HUDEP-2 (cell line): Measurements from ENCODE around the gene CTSZ.
"Not testable (repeated sequence)": the region's sequence is repeated elsewhere in the genome, so short reads cannot be mapped to it uniquely, and the experiment has no call there.

Experiments used
- DNase-seq, 76 experiments: peaks; one replicate each; lab custom pipeline; 2025; ENCODE audit not compliant: unreplicated experiment in 76 of 76; lab: John Stamatoyannopoulos, UW

The CTSZ gene

DNA sequence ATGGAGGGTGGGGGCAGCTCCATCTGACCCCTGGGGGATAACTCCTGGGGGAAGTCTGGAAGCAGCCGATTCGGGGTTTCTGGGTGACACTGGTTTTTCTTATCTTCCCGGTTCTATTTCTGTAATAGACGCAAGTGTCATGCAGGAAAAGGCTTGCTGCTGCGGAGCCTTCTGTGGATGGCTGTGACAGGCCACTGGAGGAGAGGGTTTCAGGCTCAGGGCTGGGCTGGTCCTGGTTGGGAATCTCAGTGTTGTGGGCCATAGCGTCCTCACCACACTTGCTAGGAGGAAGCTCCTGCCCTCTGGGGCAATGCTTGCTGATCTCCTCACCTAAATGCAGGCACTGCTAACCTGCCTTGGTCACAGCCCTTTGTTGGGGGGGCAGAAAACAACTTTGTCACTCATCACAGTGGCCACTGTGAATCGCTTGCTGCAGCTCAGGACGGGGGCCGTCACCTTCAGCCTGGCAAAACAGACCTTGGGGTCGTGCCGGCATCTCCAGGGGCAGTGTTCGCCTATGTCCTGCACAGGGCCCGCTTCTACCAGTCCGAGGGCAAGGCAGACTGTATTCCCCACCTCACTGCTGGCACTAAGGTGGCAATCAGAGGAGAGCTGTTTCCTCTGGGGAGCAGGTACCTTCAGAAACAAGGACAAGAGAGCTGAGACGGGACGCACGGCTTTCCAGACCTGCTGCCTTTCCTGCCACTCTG lies 7.8 kb upstream of the CTSZ start:
- no peak for DNase-seq

DNA sequence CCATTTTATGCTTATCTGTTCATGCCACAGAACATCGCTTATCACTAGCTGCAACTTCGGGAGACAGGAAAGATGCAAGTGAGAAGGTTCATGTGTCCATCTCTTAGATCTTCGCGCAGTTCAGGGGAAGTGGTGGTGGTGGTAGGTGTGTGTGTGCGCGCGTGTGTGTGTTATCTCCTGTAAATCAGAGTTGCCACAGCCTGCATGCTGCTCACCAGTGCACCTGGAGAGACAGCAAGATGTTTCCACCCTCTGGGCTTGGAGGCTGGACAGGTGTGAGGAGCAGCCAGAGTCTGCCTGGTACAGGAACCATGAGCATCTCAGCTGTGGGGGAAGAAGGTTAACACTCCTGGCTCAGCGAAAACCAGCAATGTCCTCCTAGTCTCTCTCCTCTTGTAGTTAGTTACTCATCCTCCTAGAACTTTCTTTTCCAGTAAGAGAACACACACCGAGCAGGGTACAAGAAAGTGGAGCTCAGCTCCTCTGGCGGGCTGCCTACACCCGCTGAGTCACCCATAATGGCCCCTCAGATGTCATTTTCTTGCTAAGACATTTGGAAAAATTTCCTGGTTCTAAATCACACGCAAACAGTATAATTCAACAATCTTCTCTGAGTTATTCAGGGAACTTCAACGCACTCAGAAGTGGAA lies 7.0 kb upstream of the CTSZ start:
- DNase-seq = no peak

DNA sequence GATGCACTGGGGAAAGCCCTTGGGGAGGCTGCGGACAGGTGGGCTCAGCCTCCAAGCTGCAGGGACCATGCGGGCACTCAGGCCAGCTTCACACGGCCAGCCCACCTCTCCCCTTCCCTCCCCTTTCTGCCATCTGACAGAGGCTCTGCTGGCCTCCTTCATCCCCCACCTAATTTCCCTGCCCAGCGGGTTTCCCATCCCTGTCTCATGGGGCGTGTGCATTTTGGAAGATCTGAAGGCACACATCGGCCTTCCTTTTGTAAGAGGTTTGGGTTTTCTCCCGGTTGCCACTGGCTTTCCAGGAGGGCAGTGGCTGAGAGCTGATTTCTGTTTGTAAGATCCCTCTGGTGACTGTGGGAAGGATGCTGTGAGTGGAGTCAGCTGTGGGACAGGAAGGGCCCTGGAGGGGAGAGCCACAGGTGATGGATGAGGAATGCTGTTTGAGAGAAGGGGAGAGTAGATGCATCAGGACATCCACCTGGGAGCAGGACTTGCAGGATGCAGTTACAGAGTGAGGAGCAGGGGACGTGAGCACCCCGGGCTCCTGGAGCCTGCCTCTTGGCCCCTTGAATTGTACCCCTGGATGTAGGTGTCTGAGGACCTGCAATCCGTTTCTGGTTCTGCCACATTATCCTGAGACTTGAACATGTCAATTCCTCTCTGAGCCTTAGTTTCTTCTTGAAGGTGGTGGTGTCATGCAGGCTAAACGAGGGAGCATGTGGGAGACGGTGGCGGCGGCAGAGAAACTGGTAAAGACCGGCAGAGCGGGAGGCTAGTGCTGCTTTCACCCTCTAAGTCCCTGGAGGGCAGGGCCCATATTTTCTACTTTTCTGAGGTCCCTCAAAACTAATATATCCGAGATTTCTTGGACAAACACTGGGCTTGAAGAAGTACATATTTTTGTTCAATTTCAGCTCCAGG lies 6.2 kb upstream of the CTSZ start:
- no peak for DNase-seq

DNA sequence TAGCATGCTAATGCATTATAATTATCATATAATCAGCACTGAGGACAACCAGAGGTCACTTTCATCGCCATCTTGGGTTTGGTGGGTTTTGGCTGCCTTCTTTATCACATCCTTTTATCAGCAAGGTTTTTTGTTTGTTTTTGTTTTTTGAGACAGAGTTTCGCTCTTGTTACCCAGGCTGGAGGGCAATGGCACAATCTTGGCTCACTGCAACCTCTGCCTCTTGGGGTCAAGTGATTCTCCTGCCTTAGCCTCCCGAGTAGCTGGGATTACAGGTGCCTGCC lies 4.8 kb upstream of the CTSZ start:
- DNase-seq = not testable (repeated sequence)

DNA sequence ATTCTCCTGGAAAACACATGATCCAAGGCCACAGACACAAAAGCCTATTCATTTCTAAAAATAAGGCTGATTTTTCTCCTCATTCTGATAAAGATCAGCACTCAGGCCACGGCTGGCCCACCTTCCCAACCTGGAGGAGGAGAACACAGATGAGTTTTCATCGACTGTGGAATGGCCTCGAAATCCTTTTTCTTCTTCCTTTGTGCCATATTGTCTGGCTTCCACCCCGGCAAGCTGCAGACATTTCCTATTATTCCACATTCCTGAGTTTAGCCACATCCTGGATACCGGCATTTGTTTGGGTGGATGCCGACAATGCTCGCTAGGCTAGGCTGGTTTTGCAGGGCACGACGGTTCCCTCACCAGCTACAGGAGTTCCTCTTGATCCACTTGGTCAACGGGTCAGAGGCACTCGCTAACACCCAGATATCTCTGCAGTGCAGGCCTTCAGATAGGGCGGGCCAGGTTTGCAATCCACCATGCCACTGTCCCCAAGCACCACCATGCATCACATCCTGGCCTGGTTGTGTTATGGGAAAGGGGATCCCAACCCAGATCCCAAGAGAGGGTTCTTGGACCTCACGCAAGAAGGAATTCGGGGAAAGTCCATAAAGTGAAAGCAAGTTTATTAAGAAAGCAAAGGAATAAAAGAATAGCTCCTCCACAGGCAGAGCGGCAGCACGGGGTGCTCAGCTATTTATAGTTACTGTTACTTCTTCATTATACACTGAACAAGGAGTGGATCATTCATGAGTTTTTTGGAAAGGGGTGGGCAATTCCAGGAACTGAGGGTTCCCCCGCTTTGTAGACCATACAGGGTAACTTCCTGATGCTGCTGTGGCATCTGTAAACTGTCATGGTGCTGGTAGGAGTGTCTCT lies 4.2 kb upstream of the CTSZ start:
- DNase-seq = peak in 19 of 76 experiments; percentile 4 to 52 (median 21)

DNA sequence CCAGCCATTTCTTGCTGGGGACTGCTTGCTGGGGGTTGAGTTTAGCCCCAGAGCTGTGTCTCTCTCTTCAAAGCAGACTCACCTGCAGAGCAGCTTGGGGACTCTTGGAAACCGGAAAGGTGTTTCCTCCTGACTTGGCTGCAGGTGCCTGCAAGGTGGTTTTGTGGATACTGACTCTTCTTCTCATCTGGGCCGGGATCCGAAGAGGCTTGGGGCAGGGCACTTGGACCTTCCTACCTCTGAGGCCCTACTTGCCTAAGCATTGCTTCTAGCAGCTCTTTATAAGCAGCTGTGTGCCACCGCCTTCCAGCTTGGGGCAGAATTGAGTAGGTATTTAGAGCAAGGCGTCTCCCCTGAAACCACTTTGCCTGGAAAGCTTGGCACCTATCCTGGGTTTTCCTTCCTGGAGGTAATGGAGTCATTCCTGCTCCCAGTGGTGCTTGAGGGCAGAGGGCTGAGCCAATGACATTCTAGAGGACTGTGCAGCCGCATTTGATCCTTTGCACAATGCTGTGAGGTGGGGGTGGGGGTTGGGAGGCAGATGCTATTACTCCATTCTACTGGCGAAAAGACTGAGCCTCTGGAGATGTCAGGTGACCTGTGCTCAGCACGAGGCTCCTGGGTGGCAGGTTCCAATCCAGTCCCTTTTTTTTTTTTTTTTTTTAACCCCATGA lies 3.4 kb upstream of the CTSZ start:
- no peak for DNase-seq

DNA sequence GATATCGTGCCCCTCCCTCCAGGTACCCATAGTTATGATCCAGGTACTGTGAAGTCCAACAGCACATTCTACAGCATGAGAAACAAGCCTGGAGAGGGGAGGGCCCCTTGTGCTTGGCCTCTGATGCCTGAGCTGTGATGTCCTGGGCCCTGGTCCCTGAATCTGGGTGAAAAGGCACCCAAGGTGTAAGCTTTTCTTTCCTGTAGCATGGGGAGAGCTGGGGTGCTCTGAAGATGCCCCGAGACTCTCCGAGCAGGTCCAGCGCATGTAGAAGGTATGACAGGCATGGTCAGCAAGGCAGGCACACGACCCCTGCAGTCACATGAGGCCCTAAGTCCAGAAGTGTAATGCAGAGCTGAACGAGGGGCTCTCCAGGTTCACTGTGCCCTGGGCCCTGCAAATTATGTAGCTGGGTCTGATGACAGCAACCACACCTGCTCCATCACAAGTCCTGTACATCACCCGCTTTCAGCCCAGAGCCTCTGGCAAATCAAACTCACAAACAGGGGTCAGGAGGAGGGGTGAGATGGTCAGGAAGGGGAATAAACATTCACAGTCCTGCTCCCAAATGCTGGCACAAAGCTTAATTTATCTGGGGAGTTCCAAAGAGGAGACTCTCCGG lies 1.8 kb upstream of the CTSZ start:
- no peak for DNase-seq

DNA sequence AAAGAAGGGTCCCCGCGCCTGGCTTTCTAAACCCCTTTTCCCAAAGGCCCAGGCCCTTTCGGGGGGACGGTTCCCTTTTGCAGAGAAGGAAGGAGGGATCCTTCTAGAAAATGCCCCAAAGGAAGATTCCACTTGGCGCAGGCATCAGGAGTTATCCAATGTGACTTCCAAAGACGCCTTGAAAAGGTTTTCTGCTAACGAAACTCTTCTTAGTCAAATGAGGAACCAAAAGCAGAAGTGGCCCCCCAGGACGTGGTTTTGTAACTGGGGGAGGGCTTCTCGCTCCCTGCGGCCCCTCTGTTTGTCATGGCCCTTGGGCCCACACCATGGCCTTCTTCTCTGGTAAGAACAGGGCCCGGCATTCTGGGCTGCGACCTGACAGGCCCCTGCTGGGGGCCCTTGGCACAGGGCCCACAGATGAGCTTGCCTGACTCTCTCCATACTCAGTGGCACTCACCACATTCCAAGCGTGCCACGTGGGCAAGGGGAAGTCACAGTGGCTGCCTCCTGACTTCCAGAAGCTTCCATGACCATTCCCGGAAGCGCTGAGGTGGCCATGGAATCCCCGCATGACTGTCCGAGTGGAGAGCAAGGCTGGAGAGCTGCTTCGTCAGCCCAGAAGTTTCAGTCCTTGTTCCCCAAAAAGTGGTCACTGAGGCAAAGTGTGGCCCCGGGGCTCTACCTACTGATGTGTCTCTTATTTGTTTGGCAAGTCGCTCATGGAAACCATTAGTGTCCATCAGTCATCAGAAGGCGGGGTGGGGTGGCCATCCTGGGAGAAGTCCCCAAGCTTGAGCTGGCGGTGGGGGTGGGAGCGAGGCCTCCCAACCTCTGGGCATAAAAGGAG lies 834 bp upstream of the CTSZ start:
- no peak for DNase-seq

DNA sequence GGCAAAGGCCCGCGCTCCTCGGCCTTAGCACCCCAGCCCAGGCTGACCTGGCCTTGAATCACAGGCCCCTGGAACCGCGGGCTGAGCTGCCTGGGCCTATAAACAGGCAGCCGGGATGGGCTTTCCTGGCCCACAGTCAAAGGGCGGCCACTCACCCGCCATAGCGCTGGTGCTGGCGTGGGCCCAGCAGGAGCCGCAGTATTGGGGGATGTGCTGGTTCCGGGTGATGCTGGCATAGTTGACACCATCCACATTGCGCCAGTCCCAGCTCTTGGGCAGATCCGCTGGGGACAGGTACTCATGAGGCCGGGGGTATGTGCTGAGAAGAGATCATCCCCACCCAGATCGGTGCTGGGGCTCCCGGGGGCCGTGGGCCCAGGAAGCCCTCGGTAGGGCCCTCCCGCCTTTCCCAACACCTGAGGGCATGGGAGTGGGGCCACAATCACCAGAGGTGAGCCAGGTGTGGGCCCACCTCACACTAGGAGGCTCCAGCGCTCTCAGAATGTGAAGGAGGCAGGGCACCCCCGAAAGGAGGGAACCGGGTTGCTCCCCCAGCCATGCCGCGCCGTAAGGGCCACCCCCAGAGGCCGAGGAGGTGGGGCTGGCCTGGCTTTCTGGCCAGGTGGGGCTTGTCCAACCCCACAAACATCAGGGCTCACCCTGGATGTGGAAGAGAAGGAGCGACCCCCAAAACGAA lies 739 bp downstream of the CTSZ start:
- peak in 2 of 76 experiments; percentile 3 to 5 for DNase-seq

DNA sequence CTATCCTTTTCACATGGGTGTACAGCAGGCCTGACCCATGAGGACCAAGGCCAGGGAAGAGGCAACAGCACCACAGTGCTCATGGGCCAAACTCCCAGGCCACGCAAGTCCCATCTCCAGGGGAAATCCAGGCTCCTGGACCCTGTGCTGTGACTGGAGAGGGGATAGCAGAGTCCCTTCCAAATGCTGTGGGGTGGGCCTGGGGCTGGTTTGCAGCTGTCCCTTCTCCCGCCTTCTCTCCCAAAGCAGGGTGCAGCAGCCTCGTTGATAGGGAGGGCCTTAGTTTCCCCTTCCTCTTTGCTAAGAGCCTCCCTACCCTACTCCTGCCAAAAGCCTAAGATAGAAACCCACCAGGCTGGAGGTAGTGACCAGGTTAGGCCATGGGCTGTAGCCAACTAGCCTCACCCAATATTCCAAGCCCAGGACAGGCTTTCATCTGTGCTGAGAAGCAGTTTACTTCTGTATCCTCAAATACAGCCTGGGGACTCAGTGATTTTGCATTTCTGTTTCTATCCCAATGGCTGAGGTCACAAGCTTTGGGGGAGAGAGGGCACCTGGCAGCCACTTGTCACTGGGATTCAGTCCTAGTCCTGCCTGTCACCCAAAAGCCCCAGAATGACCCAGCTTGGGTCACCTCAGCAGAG lies 1.4 kb downstream of the CTSZ start:
- no peak for DNase-seq

DNA sequence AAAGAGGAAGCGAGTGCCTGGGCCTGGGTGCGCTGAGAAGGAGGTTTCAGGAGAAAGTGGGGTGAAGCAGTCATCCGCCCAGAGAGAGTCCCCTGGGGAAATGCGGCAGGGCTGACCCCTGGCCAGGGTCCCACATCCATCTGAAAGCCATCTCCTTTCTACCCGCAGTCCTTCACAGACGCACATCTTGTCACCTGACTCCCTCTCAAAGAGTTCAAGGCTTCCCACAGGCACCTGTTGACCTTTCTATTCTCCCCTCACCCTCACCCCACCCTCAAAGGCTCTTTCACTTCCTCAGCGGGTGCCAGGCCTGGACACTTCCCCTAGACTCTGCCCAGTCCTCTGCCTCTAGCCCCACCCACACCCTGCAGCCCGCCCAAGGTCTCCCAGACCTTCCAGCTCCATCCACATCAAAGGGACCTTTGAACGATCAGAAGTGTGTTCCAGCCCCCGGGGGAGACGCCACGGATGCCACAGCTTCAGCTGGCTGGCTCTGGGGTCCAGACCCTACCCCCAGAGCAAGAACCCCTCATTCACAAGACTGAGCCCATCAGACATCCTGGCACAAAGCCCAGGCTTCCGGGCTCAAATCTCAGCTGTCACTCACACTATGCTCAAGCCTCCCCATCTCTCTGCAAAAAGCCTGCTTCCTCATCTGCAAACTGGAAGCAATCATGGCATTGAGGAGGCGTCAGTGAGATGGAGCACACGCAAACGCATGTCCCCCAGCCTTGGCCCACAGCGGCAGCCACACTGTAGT lies 2.1 kb downstream of the CTSZ start:
- peak in 7 of 76 experiments; percentile 5 to 32 (median 14) for DNase-seq

DNA sequence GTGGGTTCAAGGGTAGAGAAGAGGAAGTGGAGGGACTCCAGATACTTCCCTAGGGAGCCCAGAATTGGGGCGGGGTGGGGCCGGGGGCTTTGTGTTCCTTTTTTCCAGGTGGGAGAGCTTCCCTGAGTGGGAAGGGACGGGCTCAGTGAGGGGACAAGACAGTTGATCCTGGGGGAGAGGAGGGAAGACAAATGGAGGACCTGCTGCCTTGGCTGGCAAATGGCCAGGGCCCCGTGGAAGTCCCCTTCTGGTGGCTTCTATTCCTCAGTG lies 2.6 kb downstream of the CTSZ start:
- DNase-seq = no peak

DNA sequence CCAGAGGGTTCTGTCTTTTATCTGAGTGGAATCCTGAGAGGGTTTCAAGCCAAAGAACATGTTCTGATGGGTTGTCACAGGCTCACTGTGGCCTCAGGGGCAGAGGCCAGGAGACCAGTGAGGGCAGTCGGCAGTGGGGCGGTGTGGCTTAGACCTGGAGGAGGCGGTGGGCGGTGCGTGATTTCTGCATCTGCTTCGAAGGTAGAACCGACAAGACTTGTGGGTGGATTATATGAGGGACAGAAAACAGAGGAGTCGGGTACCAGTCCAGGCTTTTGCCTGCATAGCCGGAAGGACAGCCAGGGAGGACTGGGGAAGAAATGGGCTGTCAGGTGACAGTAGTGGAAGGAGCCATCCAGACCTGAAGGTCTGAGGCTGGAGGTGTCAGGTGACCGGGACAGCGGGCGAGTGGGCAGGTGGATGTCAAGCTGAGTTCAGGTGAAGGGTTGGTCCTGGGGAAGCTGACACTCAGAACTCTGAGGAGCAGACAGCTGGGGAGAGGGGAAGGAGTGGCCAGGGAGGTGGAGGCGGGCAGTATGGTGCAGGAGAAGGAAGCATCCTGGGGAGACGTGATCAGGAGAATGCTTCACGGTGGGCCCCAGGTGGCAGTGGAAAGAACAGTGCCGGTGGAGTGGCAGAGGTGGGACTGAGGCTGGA lies 3.1 kb downstream of the CTSZ start:
- DNase-seq = no peak

DNA sequence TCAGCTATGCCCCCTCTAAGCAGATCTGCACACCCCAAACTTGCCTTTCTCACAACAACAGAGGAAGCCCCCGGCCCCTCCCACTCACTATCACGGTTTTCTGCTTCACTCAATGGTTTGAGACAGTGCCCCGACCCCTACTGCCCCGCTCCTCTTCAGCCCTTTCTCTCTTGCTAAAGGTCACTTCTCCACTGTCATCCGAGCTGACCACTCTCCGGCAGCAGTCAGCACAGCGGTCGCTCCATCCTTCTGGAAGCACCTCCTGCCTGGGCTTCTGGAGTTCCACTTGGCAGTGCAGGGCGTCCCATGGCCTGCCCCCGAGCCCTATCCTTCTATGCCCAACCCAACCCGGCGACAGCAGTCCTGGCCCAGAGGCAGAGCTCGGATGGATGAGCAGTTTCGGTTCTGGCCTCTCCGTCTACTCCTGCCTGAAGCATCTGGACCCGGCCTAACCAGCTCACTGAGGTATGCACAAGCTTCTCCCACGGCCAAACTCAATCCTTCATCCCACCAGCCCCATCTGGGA lies 4.1 kb downstream of the CTSZ start:
- DNase-seq = no peak

DNA sequence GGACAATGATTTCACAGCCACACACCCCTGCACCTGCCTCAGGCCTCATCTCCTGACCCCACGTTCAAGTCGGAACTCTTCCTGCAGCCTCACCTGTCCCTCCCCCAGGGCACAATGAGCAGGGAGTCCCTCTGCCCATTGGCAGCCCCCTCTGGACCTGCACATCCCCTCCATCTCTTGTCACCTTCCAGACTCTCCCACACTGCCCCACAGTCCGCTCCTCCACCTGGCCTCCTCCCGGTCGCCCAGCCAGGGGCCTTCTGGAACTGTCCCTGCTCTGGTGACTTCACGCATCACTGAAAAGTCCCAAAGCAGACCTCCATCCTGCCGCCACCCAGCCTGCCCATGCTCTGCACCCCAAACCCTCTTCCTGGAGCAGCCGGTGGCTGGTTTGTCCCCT lies 4.7 kb downstream of the CTSZ start:
- no peak for DNase-seq

DNA sequence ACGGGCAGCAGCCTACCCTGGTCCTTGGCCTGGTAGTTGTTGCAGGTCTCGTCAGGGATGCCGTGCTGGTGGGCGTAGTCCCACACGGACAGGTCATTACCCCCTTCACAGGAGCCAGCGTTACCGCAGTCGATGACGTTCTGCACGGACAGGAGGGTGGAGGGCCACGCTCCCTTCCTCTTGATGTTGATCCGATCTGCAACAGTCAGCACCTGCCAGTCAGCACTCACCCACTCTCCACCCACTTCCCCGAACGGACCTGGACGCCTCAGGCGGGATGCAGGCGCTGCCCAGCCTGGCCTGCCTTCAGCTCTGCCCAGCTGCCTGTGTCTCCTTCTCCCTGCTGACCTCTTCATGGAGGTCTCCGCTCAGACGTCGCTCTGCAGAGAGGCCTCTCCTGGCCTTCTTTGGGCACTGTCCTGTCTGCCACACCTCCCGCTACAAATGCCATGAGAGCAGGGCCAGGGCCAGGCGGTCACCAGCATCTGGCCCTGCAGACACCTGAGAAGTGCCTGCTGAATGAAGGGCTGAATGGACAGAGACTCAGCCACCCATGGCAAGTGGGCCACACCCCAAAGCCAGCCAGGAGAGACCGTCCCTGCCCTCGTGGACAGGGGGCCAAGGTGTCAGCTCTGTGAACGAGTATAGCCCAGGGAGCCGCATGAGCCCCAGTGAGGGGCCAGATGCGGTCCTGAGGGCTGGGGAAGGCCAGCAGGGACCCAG lies 5.4 kb downstream of the CTSZ start:
- DNase-seq = no peak
